Pons (tissue), 1 donor: ENCODE data around the gene ACSF3.
"Not testable (repeated sequence)": the region's sequence is repeated elsewhere in the genome, so short reads cannot be mapped to it uniquely, and the experiment has no call there.

Experiments
- DNase-seq: peaks from one replicate; pipeline ENCODE4 v3.0.0-alpha.2; 2016; ENCODE audit warnings: low spot score

The ACSF3 gene

DNA sequence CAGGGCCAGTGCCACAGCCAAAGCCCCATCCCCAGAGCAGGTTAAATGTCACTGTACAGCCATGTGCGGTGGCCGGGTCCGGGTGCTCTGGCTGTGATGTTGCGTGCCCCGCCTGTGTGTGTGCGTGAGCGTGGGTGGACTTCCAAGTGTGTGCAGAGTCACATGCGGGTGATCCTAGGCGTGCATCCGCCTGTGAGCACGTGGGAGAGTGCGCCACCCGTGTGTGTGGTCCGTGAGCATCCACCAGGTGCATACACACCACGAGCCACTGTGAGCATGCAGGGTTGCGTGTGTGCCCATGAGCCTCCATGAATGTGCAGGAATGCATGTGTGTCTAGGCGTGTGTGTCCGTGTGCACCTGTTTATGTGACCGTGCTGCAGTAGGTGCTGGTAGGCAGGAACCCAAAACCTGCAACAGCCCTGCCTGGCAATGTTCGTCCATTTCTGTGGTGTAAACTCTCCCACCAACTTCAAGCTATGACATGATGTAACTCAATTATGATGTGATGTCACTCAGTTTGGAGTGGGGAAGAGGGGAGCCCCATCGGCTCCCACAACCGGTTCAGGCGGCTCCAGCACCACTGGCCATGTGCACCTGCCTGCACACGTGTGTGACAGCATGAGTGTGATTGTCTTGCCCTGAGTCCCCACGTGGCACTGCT is 37.6 kb upstream of the ACSF3 start:
- no peak for DNase-seq

GRCh38 chr16:89056592-89056991 is 37.1 kb upstream of the ACSF3 start:
- DNase-seq = no peak

- DNase-seq = no peak
Measured at GRCh38 chr16:89057738-89058137, 35.9 kb upstream of the ACSF3 start.

DNA sequence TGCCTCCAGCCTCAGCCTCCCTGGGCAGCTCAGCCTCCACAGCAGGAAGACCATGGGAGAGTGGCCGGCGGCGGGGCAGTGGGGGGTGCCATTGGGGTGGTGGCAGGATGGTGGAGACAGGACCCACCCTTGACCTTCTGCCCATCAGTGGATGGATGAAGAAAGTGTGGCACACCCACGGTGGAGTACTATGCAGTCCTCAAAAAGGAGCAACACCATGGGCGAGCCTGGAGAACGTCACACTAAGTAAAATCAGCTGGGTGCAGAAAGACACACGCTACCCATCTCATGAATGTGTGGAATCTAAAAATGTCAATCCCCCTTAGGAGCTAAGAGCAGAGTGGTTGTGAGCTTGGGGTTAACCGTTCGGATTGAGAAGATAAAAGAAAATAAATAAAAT is 34.8 kb upstream of the ACSF3 start:
- no peak for DNase-seq

- DNase-seq = no peak
Measured at GRCh38 chr16:89060207-89060794, 33.4 kb upstream of the ACSF3 start.

DNA sequence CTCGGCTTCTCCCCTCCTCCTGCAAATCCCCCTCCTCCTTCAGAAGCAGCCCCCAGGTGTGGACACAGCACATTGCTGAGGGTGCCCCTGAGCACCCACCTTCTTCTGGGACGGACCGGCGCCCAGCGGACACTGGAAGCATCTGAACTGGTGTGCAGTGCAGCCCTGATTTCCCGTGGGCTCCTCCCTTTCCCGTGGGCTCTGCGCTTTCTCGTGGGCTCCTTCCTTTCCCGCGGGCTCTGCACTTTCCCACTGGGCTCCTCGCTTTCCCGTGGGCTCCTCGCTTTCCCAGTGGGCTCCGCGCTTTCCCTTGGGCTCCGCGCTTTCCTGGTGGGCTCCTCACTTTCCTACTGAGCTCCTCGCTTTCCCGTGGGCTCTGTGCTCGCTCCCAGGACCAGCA is 32.6 kb upstream of the ACSF3 start:
- no peak for DNase-seq

DNA sequence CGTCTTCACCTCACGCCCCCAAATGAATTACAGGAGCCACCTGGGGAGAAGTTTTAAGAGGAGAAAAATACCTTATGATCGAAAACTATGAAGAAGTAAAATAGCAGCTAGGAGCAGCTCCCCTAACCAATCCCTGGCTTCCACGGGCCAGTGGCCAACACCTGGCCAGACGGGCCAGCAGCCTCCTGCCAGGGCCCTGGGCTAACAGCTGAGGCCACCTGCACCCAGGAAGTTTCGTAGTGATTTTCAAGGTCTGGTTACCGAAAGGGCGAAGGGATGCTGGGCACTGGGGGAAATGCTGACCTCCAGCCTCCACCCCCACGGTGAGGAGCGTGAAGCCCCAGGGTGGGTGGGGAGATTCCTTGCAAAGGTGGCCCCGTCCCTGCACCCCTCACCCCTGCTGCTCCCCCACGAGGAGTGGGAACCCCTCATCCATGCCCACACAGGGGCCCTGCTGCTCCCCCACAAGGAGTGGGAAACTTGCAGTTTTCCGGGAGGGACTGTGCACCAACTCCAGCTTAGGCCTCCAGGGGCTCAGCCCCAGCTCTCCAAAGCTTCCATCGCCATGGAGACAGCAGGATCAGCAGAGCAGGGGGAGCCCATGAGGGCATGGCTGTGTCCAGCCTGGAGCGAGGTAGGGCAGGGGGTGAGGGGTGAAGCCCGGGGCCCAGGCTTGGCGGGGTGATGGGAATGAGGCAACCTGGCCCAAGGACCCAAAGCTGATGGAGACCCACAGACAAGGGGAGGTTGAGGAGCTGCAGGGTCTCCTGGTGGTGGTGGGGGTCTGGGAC is 31.9 kb upstream of the ACSF3 start:
- no peak for DNase-seq

DNA sequence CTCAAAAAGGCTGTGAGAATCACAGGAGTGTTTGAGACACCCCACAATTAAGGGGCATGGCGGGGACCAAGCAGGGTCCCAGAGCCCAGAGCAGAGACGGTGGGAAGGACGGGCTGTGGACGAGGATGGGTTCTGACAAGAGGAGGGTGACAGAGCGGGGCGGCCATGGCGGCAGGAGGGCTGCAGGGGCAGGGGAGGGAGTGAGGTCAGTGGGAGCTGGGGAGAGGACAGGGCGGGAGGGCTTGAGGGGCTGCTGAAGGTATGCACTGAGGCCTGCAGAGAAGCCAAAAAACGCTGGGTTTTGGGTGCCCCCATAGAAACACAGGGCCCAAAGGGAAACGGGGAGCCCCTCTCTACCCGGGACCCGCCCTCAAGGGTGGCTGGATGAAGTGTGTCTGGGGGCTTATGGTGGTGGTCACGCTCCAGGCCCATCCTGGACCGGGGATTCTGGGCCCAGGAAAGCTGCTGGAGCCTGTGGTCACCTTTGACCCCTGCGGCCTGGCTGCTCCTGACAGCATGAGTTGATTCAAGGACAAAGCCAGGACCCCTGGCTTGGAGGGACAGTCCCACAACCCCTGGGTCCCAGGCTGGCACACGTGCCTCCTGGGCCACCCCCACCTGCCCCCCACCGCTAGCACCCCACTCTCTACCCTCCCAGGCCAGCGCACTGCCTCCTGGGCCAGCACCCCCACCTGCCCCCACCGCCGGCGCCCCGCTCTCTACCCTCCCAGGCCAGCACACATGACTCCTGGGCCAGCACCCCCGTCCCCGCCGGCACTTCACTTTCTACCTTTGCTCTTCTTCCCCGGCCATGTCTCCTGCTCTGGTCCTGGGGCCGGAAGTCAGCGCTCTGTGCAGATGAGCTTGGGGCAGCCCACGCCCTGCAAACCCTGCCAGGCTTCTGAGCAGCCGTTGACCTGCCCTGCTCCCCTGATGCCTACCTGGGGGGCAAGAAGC is 31.0 kb upstream of the ACSF3 start:
- DNase-seq = no peak

DNA sequence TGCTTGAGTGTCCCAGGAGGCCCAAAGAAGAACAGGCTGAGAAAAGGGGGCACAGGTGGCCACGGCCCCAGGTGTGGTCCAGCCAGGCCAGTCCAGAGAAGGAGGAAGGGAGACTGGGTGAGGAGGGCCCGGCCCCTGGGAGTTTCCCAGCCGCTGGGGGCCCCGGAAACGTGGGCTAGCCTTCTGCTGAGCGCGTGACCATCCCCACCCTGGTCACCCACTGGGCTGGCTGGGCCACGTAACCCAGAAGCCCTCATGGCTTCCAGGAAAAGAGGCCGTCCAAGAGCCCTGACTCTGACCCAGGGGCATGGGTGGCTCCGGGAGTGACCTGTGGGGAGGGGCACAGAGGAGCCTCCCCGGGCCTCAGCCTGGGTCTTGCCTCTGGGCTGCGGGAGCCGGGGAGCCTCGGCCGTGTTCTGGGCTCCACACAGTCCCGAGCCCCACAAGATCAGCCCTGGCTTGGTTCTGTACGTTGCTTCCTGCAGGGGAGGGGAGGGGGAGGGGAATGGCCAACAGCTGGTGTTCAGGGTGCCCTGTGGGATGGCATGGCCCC is 29.8 kb upstream of the ACSF3 start:
- DNase-seq = no peak

DNA sequence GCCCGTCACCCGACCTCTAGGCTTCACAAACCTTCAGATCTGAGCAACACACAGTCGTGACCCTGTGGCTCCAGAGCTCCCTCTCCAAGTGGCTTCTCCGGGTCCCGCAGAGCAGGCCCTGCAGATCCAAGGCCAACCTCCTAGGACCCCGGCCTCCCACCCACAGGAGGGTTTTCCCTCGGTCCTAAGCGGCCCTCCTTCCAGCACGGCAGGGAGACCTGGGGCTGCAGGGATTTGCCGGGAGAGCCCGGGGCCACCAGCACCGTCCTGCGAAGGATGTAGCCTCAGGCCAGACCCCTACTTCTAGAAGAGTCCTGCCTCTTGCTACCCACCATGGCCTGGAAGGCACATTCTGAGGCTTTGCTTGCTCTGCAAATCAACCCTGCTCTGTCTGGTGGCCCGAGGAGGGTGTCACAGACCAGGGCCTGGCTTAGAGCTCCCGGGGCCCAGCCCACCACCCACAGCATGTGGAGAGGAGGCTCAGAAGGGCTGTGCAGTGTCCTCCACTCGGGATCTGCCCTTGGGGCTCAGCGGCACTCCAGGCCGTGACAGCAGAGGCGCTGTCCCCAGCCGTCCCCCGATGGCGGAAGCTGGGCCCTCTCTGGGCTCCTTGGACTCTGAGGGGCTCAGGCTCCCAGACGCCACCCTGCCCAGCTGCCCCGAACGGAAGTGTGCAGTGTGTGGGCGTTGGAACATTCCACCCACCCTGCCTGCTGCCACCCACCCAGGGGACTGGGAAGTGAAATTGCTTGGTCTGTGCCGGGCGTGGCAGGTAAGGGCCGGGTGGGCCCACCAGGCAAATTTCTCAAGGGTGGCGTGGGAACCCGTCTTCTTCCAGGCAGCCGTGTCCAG is 28.8 kb upstream of the ACSF3 start:
- DNase-seq = no peak

- no peak for DNase-seq
Measured at GRCh38 chr16:89065458-89065822, 28.2 kb upstream of the ACSF3 start.

- DNase-seq = no peak
Measured at GRCh38 chr16:89066721-89067120, 26.9 kb upstream of the ACSF3 start.

- DNase-seq = no peak
Measured at GRCh38 chr16:89067677-89068443, 25.8 kb upstream of the ACSF3 start.

DNA sequence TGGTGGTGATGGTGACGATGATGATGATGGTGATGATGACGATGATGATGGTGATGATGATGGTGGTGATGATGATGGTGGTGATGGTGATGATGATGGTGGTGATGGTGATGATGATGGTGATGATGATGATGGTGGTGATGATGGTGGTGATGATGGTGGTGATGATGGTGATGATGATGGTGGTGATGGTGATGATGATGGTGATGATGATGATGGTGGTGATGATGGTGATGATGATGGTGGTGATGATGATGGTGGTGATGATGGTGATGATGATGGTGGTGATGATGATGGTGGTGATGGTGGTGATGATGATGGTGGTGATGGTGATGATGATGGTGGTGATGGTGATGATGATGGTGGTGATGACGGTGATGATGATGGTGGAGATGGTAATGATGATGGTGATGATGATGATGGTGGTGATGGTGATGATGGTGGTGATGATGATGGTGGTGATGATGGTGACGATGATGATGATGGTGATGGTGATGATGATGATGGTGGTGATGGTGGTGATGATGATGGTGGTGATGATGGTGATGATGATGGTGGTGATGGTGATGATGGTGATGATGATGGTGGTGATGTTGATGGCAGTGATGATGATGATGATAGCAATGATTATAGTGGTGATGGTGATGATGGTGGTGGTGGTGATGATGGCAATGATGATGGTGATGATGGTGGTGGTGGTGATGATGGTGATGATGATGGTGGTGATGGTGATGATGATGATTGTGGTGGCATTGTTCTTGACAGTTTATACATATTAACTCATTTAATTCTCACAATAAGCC is 24.6 kb upstream of the ACSF3 start:
- DNase-seq = not testable (repeated sequence)

- no peak for DNase-seq
Measured at GRCh38 chr16:89069920-89070319, 23.7 kb upstream of the ACSF3 start.

DNA sequence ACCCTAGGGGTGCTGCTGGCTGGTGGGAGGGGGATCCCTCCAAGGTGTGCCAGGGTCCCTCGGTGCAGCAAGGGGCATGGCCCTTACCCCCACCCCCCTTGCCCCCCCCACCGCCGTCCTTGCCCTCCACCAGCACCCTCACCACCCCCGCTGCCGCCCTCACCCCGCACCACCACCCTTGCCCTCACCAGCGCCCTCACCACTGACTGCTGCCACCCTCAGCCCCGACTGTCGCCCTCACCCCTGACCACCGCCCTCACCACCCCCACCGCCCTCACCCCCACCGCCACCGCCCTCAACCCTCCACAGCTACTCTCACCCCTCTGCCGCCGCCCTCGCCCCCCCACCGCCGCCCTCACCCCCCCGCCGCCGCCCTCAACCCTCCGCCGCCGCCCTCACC is 23.1 kb upstream of the ACSF3 start:
- no peak for DNase-seq

DNA sequence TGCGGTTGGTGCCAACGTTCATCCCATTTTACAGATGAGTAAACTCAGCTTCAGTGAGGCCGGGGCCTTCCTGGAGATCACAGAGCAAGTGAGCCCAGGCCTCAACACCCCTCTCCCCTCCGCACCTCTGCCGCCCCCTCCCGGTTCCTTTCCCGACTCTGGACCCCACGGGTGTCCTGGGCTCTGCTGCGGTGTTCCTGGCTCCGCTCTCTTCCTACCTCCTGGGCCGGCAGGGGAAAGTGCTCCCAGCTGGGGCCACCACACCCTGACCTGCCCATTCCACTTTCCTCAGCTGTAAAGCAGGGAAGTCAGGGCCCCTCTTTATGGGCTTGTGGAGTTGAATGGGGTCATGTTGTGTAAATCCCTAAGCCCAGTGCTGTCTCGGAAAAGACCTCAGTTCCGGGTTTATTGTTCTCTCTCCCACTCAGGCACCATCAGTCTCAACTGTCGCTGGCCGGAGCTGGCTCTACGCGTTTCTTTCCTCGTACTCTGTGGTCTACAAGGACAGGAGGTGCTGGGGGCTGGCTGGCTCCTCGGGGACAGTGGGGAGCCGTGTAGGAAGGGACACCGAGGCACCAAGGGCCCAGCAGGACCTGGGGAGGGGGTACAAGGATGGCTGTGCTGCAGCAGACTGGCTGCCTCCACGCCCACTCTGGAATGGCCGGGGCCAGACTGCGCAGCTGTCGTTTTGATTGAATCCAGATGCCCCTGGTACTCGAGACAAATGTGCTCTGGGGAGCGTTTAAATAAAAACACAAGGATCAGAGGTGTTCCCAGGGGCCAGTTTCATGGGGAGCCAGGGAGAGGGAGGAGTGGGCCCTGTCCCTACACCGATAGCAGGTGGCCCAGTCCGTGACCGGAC is 21.7 kb upstream of the ACSF3 start:
- no peak for DNase-seq

DNA sequence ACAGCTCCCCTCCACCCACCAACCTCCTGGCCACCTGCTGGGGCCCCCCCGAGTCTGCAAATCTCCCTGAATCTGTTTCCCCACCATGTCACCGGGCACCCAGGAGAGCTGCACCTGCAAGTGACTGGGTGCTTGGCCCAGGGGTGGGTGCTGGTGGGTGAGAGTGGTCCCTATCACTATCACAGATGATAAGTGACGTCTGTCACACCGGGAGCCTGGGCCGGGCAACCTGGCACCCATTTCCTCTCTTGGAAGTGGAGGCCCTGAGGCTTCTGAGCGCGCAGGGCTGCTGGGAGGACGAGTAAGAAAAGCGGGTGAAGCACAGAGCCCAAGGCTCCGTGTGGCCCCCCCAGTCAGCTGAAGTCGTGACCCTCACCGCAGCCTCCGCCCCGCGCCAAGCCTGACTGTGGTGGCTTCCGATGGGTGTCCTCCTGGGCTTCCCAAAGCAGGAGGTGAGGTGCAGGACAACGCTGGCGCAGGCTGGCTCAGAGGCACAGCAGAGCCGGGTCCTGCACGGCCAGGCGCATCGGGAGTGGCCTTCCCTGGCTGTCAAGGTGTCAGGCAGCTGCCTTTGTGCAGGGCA is 21.0 kb upstream of the ACSF3 start:
- DNase-seq = no peak
